Mammary epithelial cell (primary cell): Measurements from ENCODE around the gene TMC6.

Source experiments
- CTCF ChIP-seq, 2 donors: IDR thresholded peaks in 1 of 2; conservative IDR thresholded peaks in 1 of 2; 2 replicates each; pipeline ENCODE4 v1.5.1; 2011 to 2012; ENCODE audit warnings: inconsistent platforms in 2 of 2, low read length in 2 of 2, mild to moderate bottlenecking in 2 of 2, control low read depth in 1 of 2, low read depth in 1 of 2; ENCODE audit not compliant: insufficient read depth in 1 of 2; ENCODE audit errors: extremely low read depth in 1 of 2
- EZH2 ChIP-seq: IDR thresholded peaks from 2 replicates; pipeline ENCODE4 v1.6.1; 2012; ENCODE audit warnings: low read length, inconsistent platforms, borderline replicate concordance

GRCh38 chr17:78124836-78125137 is 3.8 kb downstream of the TMC6 start:
- no peak for TF ChIP-seq EZH2
- TF ChIP-seq CTCF (conservative IDR thresholded peaks at IDR 0.05 in 1 of 2, IDR thresholded peaks at IDR 0.05 in 1 of 2; ENCODE audit: extremely low read depth in 1 of 2, insufficient read depth in 1 of 2, low read depth in 1 of 2, low read length in 2 of 2), result no peak
